H1 (cell line): ENCODE results near the gene MANBA. TPM values are rescaled to one million over a fixed set of nuclear protein-coding genes. Genes with fewer than 3 reads are reported as not detected.

Source experiments
- CTCF ChIA-PET: fragments of 300-600 bp; sonication (Branson Sonifier 250); formaldehyde crosslinking; loops from one replicate; lab custom pipeline; 2021; ENCODE audit not compliant: partially characterized antibody; lab: Charles Lee
- POLR2A ChIA-PET: fragments of 300-600 bp; sonication (Branson Sonifier 250); formaldehyde crosslinking; loops from one replicate; lab custom pipeline; 2021; ENCODE audit warnings: inconsistent platforms; ENCODE audit not compliant: partially characterized antibody; lab: Charles Lee
- DNase-seq, 2 experiments: peaks; one replicate each; pipeline versions ENCODE4 v3.0.0 to v3.0.0-alpha.2; 2010 to 2022; ENCODE audit warnings: low spot score in 2 of 2, low read depth in 1 of 2, mixed read lengths in 1 of 2
- FAIRE-seq: peaks from 2 replicates; lab custom pipeline; 2011; peaks lifted over from hg19 to GRCh38; lab: Jason Lieb, UNC
- H2AFZ ChIP-seq: 2 replicates; pipeline ENCODE4 v1.8.1; 2012; ENCODE audit warnings: low read length, inconsistent platforms
- H2AK5ac ChIP-seq: 2 replicates; pipeline ENCODE4 v1.6.1; 2013; ENCODE audit warnings: low read depth, low read length
- H2BK120ac ChIP-seq: replicated peaks from 2 replicates; pipeline ENCODE3; 2013; ENCODE audit warnings: low read depth, low read length, inconsistent platforms
- H2BK12ac ChIP-seq: 2 replicates; pipeline ENCODE4 v1.6.1; 2013; ENCODE audit warnings: low read depth, low read length
- H2BK15ac ChIP-seq: 2 replicates; pipeline ENCODE4 v1.6.1; 2013; ENCODE audit warnings: low read length
- H2BK20ac ChIP-seq: 2 replicates; pipeline ENCODE4 v1.6.1; 2013; ENCODE audit warnings: low read length
- H2BK5ac ChIP-seq: 2 replicates; pipeline ENCODE4 v1.6.1; 2013; ENCODE audit warnings: low read depth, low read length
- H3K14ac ChIP-seq: 2 replicates; pipeline ENCODE4 v1.6.1; 2013; ENCODE audit warnings: inconsistent platforms; ENCODE audit not compliant: insufficient read length
- H3K18ac ChIP-seq: 2 replicates; pipeline ENCODE4 v1.6.1; 2013; ENCODE audit warnings: low read length; ENCODE audit errors: extremely low read depth
- H3K23ac ChIP-seq: 2 replicates; pipeline ENCODE4 v1.6.1; 2013; ENCODE audit warnings: inconsistent platforms; ENCODE audit not compliant: insufficient read length
- H3K23me2 ChIP-seq: 2 replicates; pipeline ENCODE4 v1.6.1; 2013; ENCODE audit warnings: low read depth, low read length
- H3K27ac ChIP-seq: 2 replicates; pipeline ENCODE4 v1.6.1; 2011; ENCODE audit warnings: low read depth, low read length, inconsistent platforms
- H3K27me3 ChIP-seq, 4 experiments: replicated peaks in 1 of 4; 1 replicate in 1 of 4; 2 replicates in 3 of 4; pipeline versions ENCODE4 v1.6.1 to v1.8.1; 2011 to 2013; ENCODE audit warnings: low read length in 3 of 4, mild to moderate bottlenecking in 3 of 4, inconsistent platforms in 2 of 4, mixed read lengths in 2 of 4, moderate library complexity in 1 of 4; ENCODE audit not compliant: control insufficient read depth in 3 of 4, insufficient read depth in 3 of 4; ENCODE audit errors: extremely low read depth in 1 of 4
- H3K36me3 ChIP-seq, 4 experiments: 2 replicates each; pipeline versions ENCODE4 v1.6.1 to v1.8.1; 2011 to 2013; ENCODE audit warnings: mild to moderate bottlenecking in 4 of 4, low read length in 3 of 4, moderate library complexity in 2 of 4, control low read depth in 1 of 4, inconsistent platforms in 1 of 4; ENCODE audit not compliant: insufficient read depth in 4 of 4, control insufficient read depth in 2 of 4
- H3K4ac ChIP-seq: replicated peaks from 2 replicates; pipeline ENCODE3; 2013; ENCODE audit warnings: low read length, low read depth, mixed read lengths, inconsistent platforms; ENCODE audit not compliant: insufficient read length
- H3K4me1 ChIP-seq, 4 experiments: replicated peaks in 1 of 4; 1 replicate in 1 of 4; 2 replicates in 3 of 4; pipeline versions ENCODE4 v1.6.1 to v1.8.1; 2011 to 2013; ENCODE audit warnings: low read length in 3 of 4, inconsistent platforms in 2 of 4, mixed read lengths in 1 of 4; ENCODE audit not compliant: insufficient read depth in 4 of 4, control insufficient read depth in 3 of 4
- H3K4me2 ChIP-seq, 2 experiments: 2 replicates each; pipeline versions ENCODE4 v1.6.1 to v1.8.1; 2011 to 2013; ENCODE audit warnings: low read depth in 2 of 2, low read length in 2 of 2, control low read depth in 1 of 2, inconsistent platforms in 1 of 2, mild to moderate bottlenecking in 1 of 2; ENCODE audit not compliant: insufficient read depth in 1 of 2
- H3K4me3 ChIP-seq, 4 experiments: fragments of 200-600, 300-600 bp in 1 of 4; sonication (generic), shearing (Covaris generic), sonication (Bioruptor Twin) in 1 of 4; 2 replicates each; pipeline versions ENCODE4 v1.5.1 to v1.8.1; 2011 to 2016; ENCODE audit warnings: low read length in 4 of 4, low read depth in 3 of 4, control low read depth in 2 of 4, inconsistent platforms in 2 of 4, mild to moderate bottlenecking in 2 of 4, mixed read lengths in 1 of 4, moderate library complexity in 1 of 4; ENCODE audit not compliant: insufficient read depth in 2 of 4; ENCODE audit errors: extremely low read depth in 1 of 4
- H3K56ac ChIP-seq: replicated peaks from 2 replicates; pipeline ENCODE3; 2013; ENCODE audit warnings: low read depth, mild to moderate bottlenecking, mixed read lengths, low read length, inconsistent platforms; ENCODE audit not compliant: insufficient read length
- H3K79me1 ChIP-seq: 2 replicates; pipeline ENCODE4 v1.6.1; 2013; ENCODE audit warnings: low read depth, low read length, control low read depth
- H3K79me2 ChIP-seq, 2 experiments: 2 replicates each; pipeline versions ENCODE4 v1.6.1 to v1.8.1; 2012 to 2013; ENCODE audit warnings: low read length in 2 of 2, mild to moderate bottlenecking in 2 of 2, inconsistent platforms in 1 of 2; ENCODE audit not compliant: insufficient read depth in 2 of 2, control insufficient read depth in 1 of 2
- H3K9ac ChIP-seq, 4 experiments: replicated peaks in 1 of 4; 1 replicate in 1 of 4; 2 replicates in 3 of 4; pipeline versions ENCODE4 v1.6.1 to v1.8.1; 2011 to 2013; ENCODE audit warnings: low read depth in 3 of 4, low read length in 3 of 4, control low read depth in 2 of 4, mild to moderate bottlenecking in 2 of 4, moderate library complexity in 2 of 4, inconsistent platforms in 1 of 4; ENCODE audit errors: extremely low read depth in 1 of 4
- H3K9me3 ChIP-seq, 2 experiments: 2 replicates each; pipeline versions ENCODE4 v1.6.1 to v1.8.1; 2012 to 2013; ENCODE audit warnings: mild to moderate bottlenecking in 2 of 2, moderate library complexity in 2 of 2, control low read depth in 1 of 2, inconsistent platforms in 1 of 2, low read depth in 1 of 2, low read length in 1 of 2, mixed read lengths in 1 of 2; ENCODE audit not compliant: insufficient read depth in 2 of 2
- H4K20me1 ChIP-seq, 2 experiments: replicated peaks in 1 of 2; 2 replicates each; pipeline versions ENCODE3 to v1.8.1; 2011 to 2013; ENCODE audit warnings: inconsistent platforms in 2 of 2, low read length in 2 of 2, mild to moderate bottlenecking in 1 of 2; ENCODE audit not compliant: insufficient read depth in 2 of 2, control insufficient read depth in 1 of 2
- H4K5ac ChIP-seq: 2 replicates; pipeline ENCODE4 v1.6.1; 2013; ENCODE audit warnings: low read length, low read depth, mixed read lengths, inconsistent platforms; ENCODE audit not compliant: insufficient read length
- H4K8ac ChIP-seq: 2 replicates; pipeline ENCODE4 v1.8.0; 2013; ENCODE audit warnings: mild to moderate bottlenecking, moderate library complexity, low read length, inconsistent platforms; ENCODE audit not compliant: insufficient read depth; ENCODE audit errors: extremely low read depth
- H4K91ac ChIP-seq: replicated peaks from 2 replicates; pipeline ENCODE3; 2013; ENCODE audit warnings: low read length, mixed read lengths, inconsistent platforms; ENCODE audit not compliant: insufficient read length
- BACH1 ChIP-seq: IDR thresholded peaks from 2 replicates; pipeline ENCODE4 v1.6.1; 2012; ENCODE audit warnings: low read length, improper control_type of control experiment
- CBX8 ChIP-seq: fragments of 300-800, 300-1000 bp; sonication (generic); IDR thresholded peaks from 2 replicates; pipeline ENCODE4 v1.7.1; 2016; ENCODE audit warnings: low read depth, low read length, borderline replicate concordance
- CHD2 ChIP-seq: IDR thresholded peaks from 2 replicates; pipeline ENCODE4 v1.6.1; 2012; ENCODE audit warnings: low read length, improper control_type of control experiment
- EP300 ChIP-seq, 2 experiments: IDR thresholded peaks; 1 replicate in 1 of 2; 2 replicates in 1 of 2; pipeline ENCODE4 v1.6.1; 2011 to 2012; ENCODE audit warnings: low read depth in 2 of 2, low read length in 2 of 2, mild to moderate bottlenecking in 2 of 2, borderline replicate concordance in 1 of 2, inconsistent platforms in 1 of 2, moderate library complexity in 1 of 2
- EZH2 ChIP-seq: fragments of 200-600 bp; sonication (generic); IDR thresholded peaks from 2 replicates; pipeline ENCODE4 v1.7.1; 2012; ENCODE audit warnings: low read depth, mild to moderate bottlenecking, moderate library complexity, low read length, inconsistent platforms; ENCODE audit not compliant: severe bottlenecking
- KDM1A ChIP-seq: fragments of 200-600, 300-600 bp; sonication (generic); IDR thresholded peaks from 2 replicates; pipeline ENCODE4 v1.7.1; 2016; ENCODE audit warnings: mild to moderate bottlenecking, low read length, borderline replicate concordance
- MAX ChIP-seq: IDR thresholded peaks from 2 replicates; pipeline ENCODE4 v1.6.1; 2012; ENCODE audit warnings: inconsistent platforms
- PHF8 ChIP-seq: fragments of 200-600 bp; sonication (generic); conservative IDR thresholded peaks from 2 replicates; pipeline ENCODE4 v1.7.1; 2012; ENCODE audit warnings: low read depth, mild to moderate bottlenecking, inconsistent platforms, low read length, moderate library complexity
- POU5F1 ChIP-seq: IDR thresholded peaks from 2 replicates; pipeline ENCODE4 v1.6.1; 2011; ENCODE audit warnings: low read depth, mild to moderate bottlenecking, low read length, moderate library complexity
- SIN3A ChIP-seq, 2 experiments: IDR thresholded peaks in 1 of 2; conservative IDR thresholded peaks in 1 of 2; 2 replicates each; pipeline ENCODE4 v1.6.1; 2011 to 2012; ENCODE audit warnings: low read length in 2 of 2, improper control_type of control experiment in 1 of 2, low read depth in 1 of 2, mild to moderate bottlenecking in 1 of 2
- SIRT6 ChIP-seq: IDR thresholded peaks from one replicate; pipeline ENCODE4 v1.7.1; 2012; ENCODE audit warnings: low read length, inconsistent platforms
- SP1 ChIP-seq: IDR thresholded peaks from 2 replicates; pipeline ENCODE4 v1.6.1; 2011; ENCODE audit warnings: low read depth, low read length
- TCF12 ChIP-seq: IDR thresholded peaks from 2 replicates; pipeline ENCODE4 v1.6.1; 2011; ENCODE audit warnings: low read depth, mild to moderate bottlenecking, low read length
- ZNF274 ChIP-seq: IDR thresholded peaks from 2 replicates; pipeline ENCODE4 v1.7.0; 2012; ENCODE audit warnings: low read length, borderline replicate concordance; ENCODE audit errors: extremely low read depth
- polyA plus RNA-seq, 7 experiments: library from polyadenylated mRNA; depleted of rRNA in 3 of 7; stranded (reverse) in 5 of 7; unstranded in 2 of 7; fragments of >200 nt in 5 of 7; fragments of 200-250 nt in 2 of 7; gene quantifications; 1 replicate in 5 of 7; 2 replicates in 1 of 7; 4 replicates in 1 of 7; pipeline versions ENCODE4 v1.2.1 to v1.2.3, GENCODE V29; 2011 to 2013; ENCODE audit warnings: missing spikeins in 2 of 7, mixed read lengths in 2 of 7
- total RNA-seq: library from RNA; stranded (reverse); fragmentation: NEBNext Ultra II Directional; extraction: Animal tissue kit (Norgen Biotek cat#: 25700); gene quantifications from 2 replicates; pipeline ENCODE4 v1.2.1, GENCODE V29; 2021
- TF ChIP-seq, protein P1 (sequence below): IDR thresholded peaks from 2 replicates; pipeline ENCODE4 v1.6.1; 2012; ENCODE audit warnings: inconsistent platforms

MANBA gene
- total and polyA plus RNA-seq, 2 of the 8 experiments (the other 6 are each of a cell fraction or from before 2014, with no cell fraction given), result 22.9 to 27.8 TPM

DNA sequence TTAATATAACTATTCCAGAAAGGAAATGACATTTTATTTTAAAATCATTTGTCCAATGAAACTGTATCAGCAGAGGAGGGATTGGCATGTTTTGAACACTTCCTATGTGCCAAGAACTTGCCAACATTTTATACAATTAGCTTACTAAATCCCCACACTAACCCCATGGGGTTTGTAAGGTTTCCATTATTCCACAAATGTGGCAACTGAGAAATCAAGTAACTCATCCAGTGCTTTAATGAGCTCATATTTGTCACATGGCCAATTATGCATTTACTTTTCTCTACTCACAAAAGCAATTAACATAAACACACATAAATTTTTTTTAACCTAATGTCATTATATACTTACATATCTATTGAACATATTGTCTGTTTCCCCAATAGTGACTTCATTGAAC is 37.3 kb downstream of the MANBA start:
- no peaks in the 10 kb centered on the region for H3K4me1 ChIP-seq
- H2BK15ac ChIP-seq, result no peak overlapping the region
- no peak overlapping the region for H3K14ac ChIP-seq
- no peak overlapping the region for H4K8ac ChIP-seq
- FAIRE-seq, result no peak
- H3K36me3 ChIP-seq, result peaks cover 0 to 19% (median 8%) of the 10 kb centered on the region in 4 experiments; a peak in 3 of 8 replicates
- no peaks in the 10 kb centered on the region for H3K23me2 ChIP-seq
- no peak overlapping the region for H2AK5ac ChIP-seq
- H3K9ac ChIP-seq, result no peak overlapping the region
- H3K27me3 ChIP-seq, result no peaks in the 10 kb centered on the region
- no peak overlapping the region for H2BK12ac ChIP-seq
- H3K4me3 ChIP-seq, result no peak overlapping the region
- H2BK5ac ChIP-seq, result no peak overlapping the region
- no peak overlapping the region for H3K27ac ChIP-seq
- H2AFZ ChIP-seq, result no peak overlapping the region
- DNase-seq, result no peak
- no peak overlapping the region for H2BK20ac ChIP-seq
- no peak overlapping the region for H3K4me2 ChIP-seq
- H3K18ac ChIP-seq, result no peak overlapping the region
- H3K56ac ChIP-seq, result no peak overlapping the region
- ChIA-PET POLR2A (no interaction called here), CTCF (interaction anchor here (1.0 to 3.9 kb wide), 3 partner anchors 8 to 18 kb away, joined by 3 to 24 read pairs (median 4); no protein-coding TSS in a partner anchor)
- no peak overlapping the region for H4K5ac ChIP-seq
- no peaks in the 10 kb centered on the region for H4K20me1 ChIP-seq
- H3K4ac ChIP-seq, result no peak overlapping the region
- no peak overlapping the region for H4K91ac ChIP-seq
- H3K9me3 ChIP-seq, result peaks cover 6 to 7% of the 10 kb centered on the region in 2 experiments; a peak in 3 of 4 replicates
- H3K23ac ChIP-seq, result no peak overlapping the region
- no peaks in the 10 kb centered on the region for H3K79me2 ChIP-seq
- no peaks in the 10 kb centered on the region for H3K79me1 ChIP-seq
- H2BK120ac ChIP-seq, result no peak overlapping the region
- TF ChIP-seq CBX8 (no peak), BACH1 (no peak), TCF12 (no peak), CHD2 (no peak), KDM1A (no peak), EZH2 (no peak), SIN3A (conservative IDR thresholded peaks at IDR 0.05 in 1 of 2, IDR thresholded peaks at IDR 0.05 in 1 of 2; ENCODE audit: low read depth in 1 of 2, low read length in 2 of 2) (no peak), MAX (no peak), EP300 (IDR thresholded peaks at IDR 0.05; ENCODE audit: borderline replicate concordance in 1 of 2, low read depth in 2 of 2, low read length in 2 of 2) (no peak), SP1 (no peak), POU5F1 (no peak), PHF8 (no peak), ZNF274 (no peak), SIRT6 (no peak)
- TF ChIP-seq, protein P1, sequence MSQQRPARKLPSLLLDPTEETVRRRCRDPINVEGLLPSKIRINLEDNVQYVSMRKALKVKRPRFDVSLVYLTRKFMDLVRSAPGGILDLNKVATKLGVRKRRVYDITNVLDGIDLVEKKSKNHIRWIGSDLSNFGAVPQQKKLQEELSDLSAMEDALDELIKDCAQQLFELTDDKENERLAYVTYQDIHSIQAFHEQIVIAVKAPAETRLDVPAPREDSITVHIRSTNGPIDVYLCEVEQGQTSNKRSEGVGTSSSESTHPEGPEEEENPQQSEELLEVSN, result no peak
